GM21528 (cell line): ENCODE results near the gene ARFGEF3.
"Not testable (repeated sequence)": the region's sequence is repeated elsewhere in the genome, so short reads cannot be mapped to it uniquely, and the experiment has no call there.

Source experiments
- ATAC-seq: cut with Tn5 transposase; IDR thresholded peaks from one replicate; pipeline ENCODE4 v1.9.1; 2021; ENCODE audit warnings: mild to moderate bottlenecking, moderate library complexity; ENCODE audit not compliant: unreplicated experiment, low FRiP score

Gene ARFGEF3

DNA sequence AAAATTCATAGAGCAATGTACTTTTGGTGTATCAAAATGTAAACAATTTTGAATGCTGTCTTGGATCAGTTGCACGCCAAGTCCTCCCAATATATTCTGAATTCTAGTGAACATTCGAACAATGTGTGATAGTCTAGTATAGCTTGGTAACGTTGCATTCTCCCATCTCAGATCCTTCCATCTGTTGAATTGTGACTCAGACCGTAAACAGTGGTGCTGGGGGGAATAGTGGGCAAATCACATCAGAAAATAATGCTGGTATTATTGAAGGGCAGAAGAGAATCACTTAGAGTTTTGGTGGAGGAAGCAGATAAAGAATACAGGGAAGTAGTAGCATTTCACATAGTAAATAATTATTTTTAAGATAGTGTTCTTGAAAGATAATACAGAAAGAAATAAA lies 102.2 kb downstream of the ARFGEF3 start:
- ATAC-seq, result no peak

DNA sequence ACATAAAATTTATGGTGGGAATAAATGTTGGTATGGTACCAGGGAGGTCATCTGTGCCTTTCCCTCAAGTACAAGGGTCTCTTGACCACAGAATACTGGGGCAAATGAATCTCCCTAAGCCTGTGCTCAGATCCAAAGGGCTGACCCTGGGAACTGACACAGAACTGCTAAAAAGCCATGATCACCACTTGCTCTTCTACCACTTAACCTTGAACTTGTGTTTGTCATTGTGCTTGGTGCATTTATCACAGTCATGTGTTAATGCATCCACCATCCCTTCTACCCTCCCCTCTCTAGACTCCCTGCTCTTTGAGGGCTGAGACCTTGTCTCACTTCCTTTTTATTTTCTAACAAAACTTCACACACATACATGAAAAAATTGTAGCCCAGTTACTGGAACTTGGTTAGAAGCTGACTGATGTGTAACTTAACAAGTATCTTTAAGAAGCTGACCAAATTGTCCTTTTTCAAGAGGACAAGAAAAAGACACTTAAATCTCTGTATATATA lies 102.7 kb downstream of the ARFGEF3 start:
- no peak for ATAC-seq

DNA sequence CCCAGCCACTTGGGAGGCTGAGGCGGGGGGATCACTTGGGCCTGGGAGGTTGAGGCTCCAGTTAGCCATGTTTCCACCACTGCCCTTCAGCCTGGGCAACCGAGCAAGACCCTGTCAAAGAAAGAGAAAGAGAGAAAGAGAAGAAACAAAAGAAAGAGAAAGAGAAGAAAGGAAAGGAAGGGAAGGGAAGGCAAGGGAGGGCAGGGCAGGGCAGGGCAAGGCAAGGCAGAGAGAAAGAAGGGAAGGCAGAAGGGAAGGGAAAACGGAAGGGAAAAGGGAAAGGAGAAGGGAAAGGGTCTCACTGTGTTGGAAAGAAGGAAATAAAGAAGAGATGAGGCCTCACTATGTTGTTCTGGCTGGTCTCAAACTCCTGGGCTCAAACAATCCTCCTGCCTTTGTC lies 104.4 kb downstream of the ARFGEF3 start:
- ATAC-seq, result no peak

DNA sequence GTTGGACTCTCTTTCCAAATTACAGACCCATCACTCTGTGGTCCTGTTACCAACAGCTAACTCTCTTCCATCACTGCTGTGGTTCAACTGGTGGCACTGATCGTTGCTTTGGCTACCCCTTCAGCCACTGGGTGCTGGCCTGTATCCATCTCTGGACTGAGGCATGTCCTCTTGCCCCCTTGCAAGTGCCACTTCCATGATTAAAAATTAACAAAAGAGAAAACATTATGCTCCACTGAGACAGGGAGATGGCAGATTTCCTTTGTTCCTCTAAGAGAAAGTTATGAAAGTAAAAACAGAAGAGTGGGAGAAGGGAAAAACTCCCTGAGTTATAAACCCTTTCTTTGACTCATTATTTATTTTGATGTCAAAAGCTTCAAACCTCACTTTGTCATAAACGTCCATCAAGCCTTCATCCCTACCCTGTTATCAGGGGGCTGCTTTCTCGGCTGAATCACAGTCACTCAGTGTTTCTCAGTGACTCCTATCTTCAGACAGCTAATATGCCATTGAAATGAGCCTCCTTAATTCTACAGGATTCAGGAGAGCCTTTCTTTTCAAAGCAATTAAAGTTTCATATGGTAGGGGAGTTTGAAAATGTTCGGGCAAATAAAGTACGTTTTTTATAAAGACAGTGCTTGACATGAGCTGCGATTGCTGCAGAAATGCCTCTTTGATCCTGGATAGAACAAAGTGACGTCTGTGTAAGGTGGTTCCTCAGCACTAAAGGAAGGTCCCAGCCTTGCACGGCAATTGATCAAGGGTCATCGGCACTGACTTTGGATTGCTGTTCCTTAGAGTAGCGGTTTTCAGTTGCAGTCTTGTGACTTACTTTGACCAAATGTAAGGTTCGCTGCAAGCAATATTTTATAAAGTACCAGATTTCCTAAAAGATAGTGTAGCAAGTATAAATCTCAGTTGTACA lies 106.5 kb downstream of the ARFGEF3 start:
- ATAC-seq, result no peak

DNA sequence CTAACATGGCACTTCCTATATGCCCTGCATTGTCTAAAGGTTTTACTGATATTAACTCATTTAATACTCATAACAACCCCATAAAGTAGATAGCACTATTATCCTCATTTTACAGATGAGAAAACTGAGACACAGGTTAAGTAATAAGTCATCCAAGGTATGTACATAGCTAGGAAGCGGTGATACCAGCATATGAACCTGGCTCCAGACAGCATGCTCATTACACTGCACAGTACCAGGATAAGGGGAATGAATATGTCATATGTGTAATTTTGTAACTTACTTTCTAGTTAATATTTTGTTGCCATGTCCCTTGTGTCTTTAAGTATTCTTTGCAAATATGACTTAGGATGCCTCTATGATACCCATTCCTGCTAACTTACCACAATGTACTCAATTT lies 109.7 kb downstream of the ARFGEF3 start:
- no peak for ATAC-seq

DNA sequence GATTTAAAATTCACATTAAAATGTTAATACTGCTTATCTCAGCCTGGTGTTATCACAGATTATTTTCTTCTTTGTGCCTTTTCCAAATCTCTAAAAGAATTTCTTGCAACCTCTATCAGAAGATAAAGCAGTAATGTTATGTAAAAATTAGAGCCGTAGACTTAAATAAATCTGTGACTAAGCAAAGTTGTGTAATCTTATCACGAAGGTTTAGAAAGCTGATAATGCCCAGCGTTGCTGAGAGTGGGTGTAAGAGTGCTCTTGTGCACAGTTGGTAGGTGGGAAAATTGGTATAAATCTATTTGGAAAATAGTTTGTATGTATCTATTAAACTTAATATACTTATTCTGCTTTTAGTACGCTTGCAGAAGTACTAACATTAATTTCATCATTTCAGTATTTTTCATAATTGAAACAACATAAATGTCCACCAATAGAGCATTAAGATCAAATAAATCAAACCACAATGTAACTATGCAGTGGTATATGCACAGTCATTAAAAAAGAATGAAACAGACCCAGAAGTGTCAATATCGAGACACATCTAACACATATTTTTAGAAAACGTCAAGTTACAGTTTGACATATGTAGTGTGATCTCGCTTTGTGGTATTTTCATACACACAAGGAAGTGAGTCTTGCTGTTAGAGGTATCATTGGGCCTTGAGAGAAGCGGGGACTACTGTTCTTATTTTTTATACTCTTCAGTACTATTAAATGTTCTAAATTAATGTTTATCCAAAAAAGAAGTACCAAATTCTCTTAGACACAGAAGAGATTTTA lies 111.0 kb downstream of the ARFGEF3 start:
- no peak for ATAC-seq

DNA sequence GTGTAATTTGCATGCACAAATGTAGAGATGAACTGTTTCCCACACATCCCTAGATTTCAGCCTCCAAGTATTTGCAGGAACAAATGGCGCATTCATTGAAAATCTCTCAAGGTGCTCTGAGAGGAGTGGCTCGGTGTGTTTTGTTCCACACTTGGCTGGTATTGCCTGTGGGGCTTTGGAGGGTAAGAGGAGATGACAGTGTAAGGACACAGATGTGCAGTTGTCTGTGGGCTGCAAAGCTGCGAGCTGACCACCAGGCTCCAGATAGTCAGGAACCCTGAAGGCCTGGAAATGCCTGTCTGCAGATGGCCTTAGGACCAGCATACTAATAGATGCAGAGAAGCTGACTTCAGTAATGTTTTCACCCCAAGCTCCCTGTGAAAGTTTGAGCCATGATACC lies 114.2 kb downstream of the ARFGEF3 start:
- ATAC-seq, result no peak

DNA sequence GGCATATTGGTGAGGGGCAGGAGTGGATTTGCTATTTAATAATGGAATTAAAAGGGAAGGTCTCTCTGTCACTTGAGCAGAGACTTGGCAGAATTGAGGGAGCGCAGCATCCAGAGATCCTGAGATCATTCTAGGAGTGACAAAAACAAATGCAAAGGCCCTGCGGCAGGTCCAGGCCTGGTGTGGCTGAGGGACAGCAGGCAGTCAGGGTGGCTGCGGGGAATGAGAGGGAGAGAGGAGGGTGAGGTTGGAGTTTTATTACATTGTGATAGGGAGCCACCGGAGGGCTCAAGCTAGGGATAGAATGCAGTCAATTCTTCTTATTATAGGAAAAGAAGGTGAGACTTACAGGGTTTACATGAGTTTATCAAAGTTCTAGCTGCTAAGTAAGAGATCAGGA lies 116.1 kb downstream of the ARFGEF3 start:
- no peak for ATAC-seq

DNA sequence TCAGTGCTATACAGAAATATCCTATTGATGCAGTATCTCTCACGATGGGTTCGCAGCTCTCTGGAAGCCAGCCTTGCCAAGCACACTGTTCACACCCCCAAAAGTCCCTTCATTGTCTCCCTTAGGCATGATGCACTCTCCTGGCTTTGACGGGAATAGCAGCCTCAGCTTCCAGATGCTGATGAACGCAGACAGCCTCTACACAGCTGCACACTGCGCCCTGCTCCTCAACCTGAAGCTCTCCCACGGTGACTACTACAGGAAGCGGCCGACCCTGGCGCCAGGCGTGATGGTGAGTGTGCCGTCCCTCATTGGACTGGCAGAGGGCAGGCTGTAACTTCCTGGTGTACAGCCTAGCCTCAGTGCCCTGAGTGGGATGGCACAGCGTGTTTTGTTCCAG lies 116.6 kb downstream of the ARFGEF3 start:
- ATAC-seq, result no peak

DNA sequence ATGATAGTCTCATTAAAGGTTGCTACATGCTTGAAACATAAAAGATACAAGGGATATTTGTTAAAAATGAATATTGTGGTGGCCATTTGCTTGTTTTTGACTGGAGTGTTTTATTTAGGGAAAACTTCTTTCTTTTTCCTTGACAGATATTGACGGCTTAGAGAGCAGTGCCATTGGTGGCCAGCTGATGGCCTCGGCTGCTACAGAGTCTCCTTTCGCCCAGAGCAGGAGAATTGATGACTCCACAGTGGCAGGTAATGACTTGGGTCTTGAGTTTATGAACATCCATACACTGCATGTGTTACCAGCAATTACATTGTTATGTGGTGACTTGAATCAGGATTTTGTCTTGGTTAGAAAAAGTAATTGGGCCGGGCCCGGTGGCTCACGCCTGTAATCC lies 124.1 kb downstream of the ARFGEF3 start:
- no peak for ATAC-seq

DNA sequence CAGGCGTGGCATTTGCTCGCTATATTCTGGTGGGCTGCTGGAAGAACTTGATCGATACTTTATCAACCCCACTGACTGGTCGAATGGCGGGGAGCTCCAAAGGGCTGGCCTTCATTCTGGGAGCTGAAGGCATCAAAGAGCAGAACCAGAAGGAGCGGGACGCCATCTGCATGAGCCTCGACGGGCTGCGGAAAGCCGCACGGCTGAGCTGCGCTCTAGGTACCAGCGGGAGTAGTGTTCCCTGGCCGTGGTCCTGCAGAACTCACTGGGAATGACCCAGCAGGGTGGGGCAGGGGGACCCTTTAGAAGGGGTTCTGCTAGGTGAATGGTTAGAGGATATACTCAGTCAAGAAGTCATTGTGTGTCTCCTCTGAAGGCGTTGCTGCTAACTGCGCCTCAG lies 125.0 kb downstream of the ARFGEF3 start:
- ATAC-seq, result no peak

DNA sequence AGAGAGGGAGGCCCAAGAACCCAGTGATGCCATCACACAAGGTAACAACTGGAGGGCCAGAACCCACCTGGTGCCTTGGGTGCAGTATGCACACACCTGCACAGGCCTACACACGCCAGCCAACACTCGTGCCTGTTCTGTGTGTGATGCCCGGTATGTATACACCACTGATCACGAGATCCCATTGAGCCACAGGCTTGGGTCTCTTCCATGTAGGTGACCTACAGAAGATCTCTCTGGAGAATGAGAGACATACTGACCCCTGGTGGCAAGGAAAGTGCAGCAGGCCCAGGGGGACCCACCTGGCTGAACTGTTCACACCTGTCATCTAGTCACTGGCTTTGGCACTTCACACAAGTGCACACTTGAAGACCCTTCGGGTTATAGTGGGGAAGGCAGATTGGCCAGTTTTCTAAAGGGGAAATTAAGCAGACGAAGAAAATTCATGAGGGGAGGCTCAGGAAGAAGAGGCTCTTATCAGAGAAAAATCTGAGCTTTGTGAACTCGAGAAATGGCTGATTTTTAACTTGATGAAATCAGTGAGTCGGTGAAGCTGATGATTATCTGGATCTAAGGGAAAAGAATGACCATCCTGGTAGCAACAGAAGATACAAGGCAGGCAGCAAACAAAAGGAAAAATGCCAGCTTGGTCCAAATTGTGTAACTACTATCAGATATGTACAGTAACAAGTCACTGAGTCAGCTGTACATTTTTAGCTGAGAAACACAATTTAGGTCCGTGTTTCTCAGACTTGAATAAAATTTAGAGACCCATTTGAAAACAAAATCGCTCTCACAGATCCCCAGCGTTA lies 125.6 kb downstream of the ARFGEF3 start:
- no peak for ATAC-seq

DNA sequence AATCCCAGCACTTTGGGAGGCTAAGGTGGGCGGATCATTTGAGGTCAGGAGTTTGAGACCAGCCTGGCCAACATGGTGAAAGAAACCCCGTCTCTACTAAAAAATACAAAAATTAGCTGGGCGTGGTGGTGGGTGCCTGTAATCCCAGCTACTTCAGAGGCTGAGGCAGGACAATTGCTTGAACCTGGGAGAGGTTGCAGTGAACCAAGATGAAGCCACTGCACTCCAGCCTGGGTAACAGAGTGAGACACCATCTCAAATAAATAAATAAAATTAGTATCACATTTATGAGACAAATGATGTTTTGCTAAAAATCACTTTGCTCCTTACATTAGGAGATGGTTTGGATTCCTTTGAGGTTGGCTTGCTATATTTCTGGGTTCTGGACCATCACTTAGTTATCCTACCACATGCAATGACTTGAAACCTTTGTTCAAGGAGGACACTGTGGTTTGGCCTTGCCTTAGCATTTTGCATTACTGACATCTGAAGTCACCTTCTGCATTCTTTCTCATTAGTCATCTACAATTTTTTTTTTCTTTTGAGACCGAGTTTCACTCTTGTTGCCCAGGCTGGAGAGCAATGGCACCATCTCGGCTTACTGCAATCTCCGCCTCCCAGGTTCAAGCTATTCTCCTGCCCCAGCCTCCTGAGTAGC lies 126.8 kb downstream of the ARFGEF3 start:
- ATAC-seq, result not testable (repeated sequence)

DNA sequence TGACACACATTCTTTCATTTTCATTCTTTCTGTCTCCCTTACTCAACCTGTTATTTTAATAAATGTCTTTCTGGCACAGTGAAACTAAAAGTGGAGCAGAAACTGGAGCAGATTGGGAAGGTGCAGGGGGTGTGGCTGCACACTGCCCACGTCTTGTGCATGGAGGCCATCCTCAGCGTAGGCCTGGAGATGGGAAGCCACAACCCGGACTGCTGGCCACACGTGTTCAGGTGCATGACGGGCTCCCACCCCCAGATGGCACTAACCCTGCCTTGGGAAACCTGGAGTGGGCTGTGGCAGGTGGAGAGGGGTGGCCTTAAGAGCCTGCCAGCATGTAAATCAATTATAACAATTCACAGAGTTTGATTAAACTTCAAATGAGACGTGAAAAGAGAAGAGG lies 128.0 kb downstream of the ARFGEF3 start:
- ATAC-seq, result no peak

DNA sequence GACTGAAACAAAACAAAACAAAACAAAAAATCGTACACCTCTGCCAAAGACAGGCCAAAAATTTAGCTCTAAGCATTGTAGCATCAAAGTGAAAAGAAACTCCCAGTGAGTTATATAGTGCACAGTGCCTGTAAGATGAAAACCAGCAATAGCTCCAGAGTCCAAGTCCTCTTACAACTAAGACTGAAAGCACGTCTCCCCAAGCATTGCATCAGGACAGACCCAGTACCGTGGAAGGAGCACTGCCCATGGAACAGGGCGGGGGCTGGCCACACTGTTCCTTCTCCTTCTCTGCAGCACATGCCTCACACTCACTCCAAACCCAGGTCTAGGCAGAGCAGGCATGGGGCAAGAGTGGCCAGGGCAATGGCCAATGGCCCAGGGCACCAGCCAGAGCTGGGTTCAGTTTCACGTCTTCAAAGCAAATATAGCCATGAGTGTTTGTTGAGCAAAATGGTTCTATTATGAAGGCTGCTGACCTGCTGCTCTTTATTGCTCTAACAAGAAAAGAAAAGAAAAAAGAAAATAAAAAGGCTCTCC lies 128.8 kb downstream of the ARFGEF3 start:
- ATAC-seq, result no peak

DNA sequence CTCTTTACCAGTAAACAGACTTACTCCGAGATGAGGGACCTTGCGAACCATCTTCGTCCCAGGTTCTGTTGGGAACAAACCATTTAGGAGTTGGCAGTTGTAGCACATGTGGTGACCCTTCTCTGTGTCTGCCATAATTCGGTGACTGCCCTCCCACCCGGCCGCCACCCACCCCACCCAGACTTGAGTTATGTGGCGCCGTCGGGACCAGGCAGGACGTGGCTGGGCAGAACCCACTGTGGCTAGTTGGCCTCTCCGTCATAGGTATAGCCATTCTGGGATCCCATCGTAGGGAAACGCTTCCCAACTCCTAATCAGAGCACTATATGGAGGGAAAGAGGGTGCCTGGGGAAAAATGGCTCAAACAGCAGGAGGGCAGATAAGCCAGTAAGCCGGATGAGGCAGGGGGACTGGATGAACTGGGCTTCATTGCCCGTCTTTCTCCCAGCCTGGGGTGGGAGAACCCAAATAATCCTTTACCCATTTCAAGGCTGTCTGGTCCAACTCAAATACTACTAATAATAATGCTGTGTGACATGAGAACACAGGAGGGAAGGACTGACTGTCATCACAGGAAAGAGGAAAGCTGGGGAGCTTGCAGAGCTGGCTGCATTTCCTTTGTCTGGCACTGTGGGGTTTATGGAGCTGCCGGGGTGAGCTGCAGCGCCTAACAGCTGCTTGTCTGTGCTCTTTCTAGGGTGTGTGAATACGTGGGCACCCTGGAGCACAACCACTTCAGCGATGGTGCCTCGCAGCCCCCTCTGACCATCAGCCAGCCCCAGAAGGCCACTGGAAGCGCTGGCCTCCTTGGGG lies 129.5 kb downstream of the ARFGEF3 start:
- no peak for ATAC-seq

DNA sequence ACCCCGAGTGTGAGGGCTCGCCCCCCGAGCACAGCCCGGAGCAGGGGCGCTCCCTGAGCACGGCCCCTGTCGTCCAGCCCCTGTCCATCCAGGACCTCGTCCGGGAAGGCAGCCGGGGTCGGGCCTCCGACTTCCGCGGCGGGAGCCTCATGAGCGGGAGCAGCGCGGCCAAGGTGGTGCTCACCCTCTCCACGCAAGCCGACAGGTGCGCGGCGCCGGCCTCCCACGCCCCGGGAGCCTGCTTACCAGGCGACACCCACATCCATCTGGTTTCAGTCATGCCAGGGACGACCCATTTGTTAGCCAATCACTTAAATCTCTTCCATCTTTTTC lies 130.1 kb downstream of the ARFGEF3 start:
- ATAC-seq, result no peak

DNA sequence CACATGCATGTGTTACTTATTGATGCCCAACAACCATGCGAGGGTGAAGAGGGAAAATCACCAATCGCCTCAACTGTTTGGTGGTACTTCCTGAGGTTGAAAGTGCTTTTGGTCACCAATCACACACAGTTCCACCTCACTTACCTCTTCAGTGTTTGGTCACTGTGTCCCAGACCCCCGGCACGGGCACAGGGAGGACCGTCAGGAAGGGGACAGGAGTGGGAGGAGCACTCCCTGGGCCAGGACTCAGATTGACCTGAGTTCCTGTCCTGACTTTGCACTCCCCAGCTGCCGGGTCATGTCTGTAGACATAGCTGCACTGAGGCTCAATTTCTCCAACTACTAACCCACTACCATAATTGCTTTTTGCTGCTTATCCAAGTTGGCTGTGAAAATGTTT lies 130.7 kb downstream of the ARFGEF3 start:
- no peak for ATAC-seq
